Vagina (tissue), 2 donors: ENCODE results near the gene CNST. TPM values are rescaled to one million over a fixed set of nuclear protein-coding genes. Genes with fewer than 3 reads are reported as not detected.

Source experiments
- DNase-seq, 2 donors: peaks; one replicate each; pipeline ENCODE4 v3.0.0-alpha.2; 2017; ENCODE audit errors: extremely low spot score in 2 of 2
- H3K27ac ChIP-seq: fragments of 200-600 bp; sonication (generic); one replicate; pipeline ENCODE4 v1.5.1; 2019
- H3K27me3 ChIP-seq: fragments of 200-600 bp; sonication (generic); one replicate; pipeline ENCODE4 v1.5.1; 2019
- H3K36me3 ChIP-seq, 2 donors: fragments of 200-600 bp; sonication (generic); one replicate each; pipeline ENCODE4 v1.5.1; 2017 to 2019
- H3K4me1 ChIP-seq: fragments of 200-600 bp; sonication (generic); one replicate; pipeline ENCODE4 v1.5.1; 2019
- H3K4me3 ChIP-seq, 2 donors: fragments of 200-600 bp; sonication (generic); 1 replicate in 1 of 2; 2 replicates in 1 of 2; pipeline ENCODE4 v1.5.1; 2016 to 2019
- H3K9me3 ChIP-seq: fragments of 200-600 bp; sonication (generic); one replicate; pipeline ENCODE4 v1.5.1; 2019
- POLR2A ChIP-seq, 2 donors: fragments of 450-650 bp; IDR thresholded peaks; one replicate each; pipeline ENCODE4 v1.6.1; 2017; ENCODE audit warnings: antibody characterized with exemption in 2 of 2, mild to moderate bottlenecking in 2 of 2, moderate library complexity in 2 of 2
- POLR2AphosphoS5 ChIP-seq, 2 donors: sonication (generic); formaldehyde crosslinking; IDR thresholded peaks; one replicate each; pipeline ENCODE4 v1.9.0; 2017; ENCODE audit warnings: antibody characterized with exemption in 2 of 2, mild to moderate bottlenecking in 2 of 2, low read depth in 1 of 2; ENCODE audit not compliant: insufficient read depth in 1 of 2
- intact Hi-C: fragments of 100-400 bp; cut with DNase I; formaldehyde crosslinking; loops from one replicate; pipeline ENCODE4 v1.15.1; 2023
- total RNA-seq: library from RNA; depleted of rRNA; stranded (reverse); fragments of >200 nt; gene quantifications from one replicate; pipeline ENCODE4 v1.2.3, GENCODE V29; 2016
- TF ChIP-seq, protein P1 (sequence below), 3 experiments: fragments of 450-650 bp in 2 of 3; fragments of 200-600 bp in 1 of 3; sonication (generic) in 1 of 3; IDR thresholded peaks; one replicate each; pipeline ENCODE4 v1.5.1; 2017 to 2019; ENCODE audit warnings: antibody characterized with exemption in 3 of 3, mild to moderate bottlenecking in 2 of 3, moderate library complexity in 2 of 3

Gene CNST
- total RNA-seq, 1 donor from 2014 or later, result 20.6 TPM

DNA sequence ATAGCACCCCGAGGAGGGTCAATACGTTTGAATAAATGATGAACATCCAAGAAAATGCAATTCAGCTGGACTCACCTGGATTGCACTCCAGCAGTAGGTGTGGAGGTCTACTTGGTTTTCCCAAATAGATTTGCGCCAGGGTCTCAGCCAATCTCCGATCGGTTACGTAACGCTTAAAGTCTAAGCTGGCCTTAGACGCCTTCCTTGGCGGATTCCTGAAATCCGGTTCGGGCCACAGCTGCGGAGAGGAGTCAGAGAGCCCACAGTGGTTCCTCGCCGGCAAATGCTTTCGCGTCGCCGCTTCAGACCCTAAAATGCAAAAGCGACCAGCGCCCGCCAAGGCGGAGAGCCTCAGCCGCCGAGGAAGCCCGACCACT is 517 bp upstream of the CNST start:
- TF ChIP-seq POLR2AphosphoS5 (IDR thresholded peaks at IDR 0.05; ENCODE audit: insufficient read depth in 1 of 2, low read depth in 1 of 2) (no peak), POLR2A (IDR thresholded peaks at IDR 0.05) (no peak)
- TF ChIP-seq, protein P1, sequence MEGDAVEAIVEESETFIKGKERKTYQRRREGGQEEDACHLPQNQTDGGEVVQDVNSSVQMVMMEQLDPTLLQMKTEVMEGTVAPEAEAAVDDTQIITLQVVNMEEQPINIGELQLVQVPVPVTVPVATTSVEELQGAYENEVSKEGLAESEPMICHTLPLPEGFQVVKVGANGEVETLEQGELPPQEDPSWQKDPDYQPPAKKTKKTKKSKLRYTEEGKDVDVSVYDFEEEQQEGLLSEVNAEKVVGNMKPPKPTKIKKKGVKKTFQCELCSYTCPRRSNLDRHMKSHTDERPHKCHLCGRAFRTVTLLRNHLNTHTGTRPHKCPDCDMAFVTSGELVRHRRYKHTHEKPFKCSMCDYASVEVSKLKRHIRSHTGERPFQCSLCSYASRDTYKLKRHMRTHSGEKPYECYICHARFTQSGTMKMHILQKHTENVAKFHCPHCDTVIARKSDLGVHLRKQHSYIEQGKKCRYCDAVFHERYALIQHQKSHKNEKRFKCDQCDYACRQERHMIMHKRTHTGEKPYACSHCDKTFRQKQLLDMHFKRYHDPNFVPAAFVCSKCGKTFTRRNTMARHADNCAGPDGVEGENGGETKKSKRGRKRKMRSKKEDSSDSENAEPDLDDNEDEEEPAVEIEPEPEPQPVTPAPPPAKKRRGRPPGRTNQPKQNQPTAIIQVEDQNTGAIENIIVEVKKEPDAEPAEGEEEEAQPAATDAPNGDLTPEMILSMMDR (IDR thresholded peaks at IDR 0.05), result no peak
- H3K27me3 ChIP-seq, result no peaks in the 10 kb centered on the region
- peak overlapping the region; percentile 98 for H3K27ac ChIP-seq
- peaks cover 0 to 14% of the 10 kb centered on the region in 2 donors for H3K36me3 ChIP-seq
- H3K4me1 ChIP-seq, result peaks cover 48% of the 10 kb centered on the region
- intact Hi-C loops, result loop anchor here (10.0 kb wide), 1 partner anchor 119 kb away; no protein-coding TSS in a partner anchor
- H3K4me3 ChIP-seq, result peak overlapping the region; percentile 92 to 96
- no peaks in the 10 kb centered on the region for H3K9me3 ChIP-seq
- no peak for DNase-seq

- TF ChIP-seq POLR2AphosphoS5 (IDR thresholded peaks at IDR 0.05; ENCODE audit: insufficient read depth in 1 of 2, low read depth in 1 of 2) (no peak), POLR2A (IDR thresholded peaks at IDR 0.05) (no peak)
- TF ChIP-seq, protein P1 (IDR thresholded peaks at IDR 0.05), result no peak
- Histone ChIP-seq H3K27ac (peak overlapping the region; percentile 98), H3K27me3 (no peaks in the 10 kb centered on the region), H3K9me3 (no peaks in the 10 kb centered on the region), H3K36me3 (peaks cover 0 to 14% of the 10 kb centered on the region in 2 donors), H3K4me1 (peaks cover 49% of the 10 kb centered on the region), H3K4me3 (peak overlapping the region; percentile 92 to 96)
- DNase-seq, result no peak
- intact Hi-C loops, result loop anchor here (10.0 kb wide), 1 partner anchor 118 kb away; no protein-coding TSS in a partner anchor
These were observed 773 bp downstream of the CNST start for GRCh38 chr1:246566813-246567645.

- H3K9me3 ChIP-seq, result no peaks in the 10 kb centered on the region
- H3K36me3 ChIP-seq, result peaks cover 0 to 11% of the 10 kb centered on the region in 2 donors
- DNase-seq, result no peak
- intact Hi-C loops, result loop anchor here (10.0 kb wide), 1 partner anchor 117 kb away; no protein-coding TSS in a partner anchor
- TF ChIP-seq POLR2A (IDR thresholded peaks at IDR 0.05) (no peak), POLR2AphosphoS5 (IDR thresholded peaks at IDR 0.05; ENCODE audit: insufficient read depth in 1 of 2, low read depth in 1 of 2) (no peak)
- TF ChIP-seq, protein P1 (IDR thresholded peaks at IDR 0.05), result no peak
- H3K4me1 ChIP-seq, result peaks cover 57% of the 10 kb centered on the region
- no peaks in the 10 kb centered on the region for H3K27me3 ChIP-seq
- peak overlapping the region; percentile 98 for H3K27ac ChIP-seq
- H3K4me3 ChIP-seq, result peak overlapping the region; percentile 92 to 96
These were observed 1.5 kb downstream of the CNST start for GRCh38 chr1:246567646-246568235.

- Histone ChIP-seq H3K27me3 (no peaks in the 10 kb centered on the region), H3K36me3 (no peaks in the 10 kb centered on the region), H3K4me3 (no peak overlapping the region), H3K27ac (peak overlapping the region; percentile 74), H3K4me1 (peaks cover 53% of the 10 kb centered on the region), H3K9me3 (no peaks in the 10 kb centered on the region)
- intact Hi-C loops, result loop anchor here (10.0 kb wide), 1 partner anchor 115 kb away; no protein-coding TSS in a partner anchor
- DNase-seq, result no peak
- TF ChIP-seq POLR2AphosphoS5 (IDR thresholded peaks at IDR 0.05; ENCODE audit: insufficient read depth in 1 of 2, low read depth in 1 of 2) (no peak), POLR2A (IDR thresholded peaks at IDR 0.05) (no peak)
- TF ChIP-seq, protein P1 (IDR thresholded peaks at IDR 0.05), result no peak
These were observed 3.3 kb downstream of the CNST start for GRCh38 chr1:246569248-246570238.
